Activated naive CD8-positive, alpha-beta T cell treated with anti-CD3 and anti-CD28 coated beads for 36 hours (primary cell): ENCODE measurements around the gene DNM3. TPM values are rescaled to one million over a fixed set of nuclear protein-coding genes. Genes with fewer than 3 reads are reported as not detected.
"Not testable (repeated sequence)": the region's sequence is repeated elsewhere in the genome, so short reads cannot be mapped to it uniquely, and the experiment has no call there.

Experiments used
- DNase-seq: peaks from one replicate; pipeline ENCODE4 v3.0.0; 2021
- H3K27ac Mint-ChIP-seq: one replicate; pipeline ENCODE4 v1.8.0; 2022; ENCODE audit warnings: mild to moderate bottlenecking, moderate library complexity, mixed read lengths
- H3K27me3 Mint-ChIP-seq: one replicate; pipeline ENCODE4 v1.8.0; 2022; ENCODE audit warnings: mild to moderate bottlenecking, mixed read lengths
- H3K36me3 Mint-ChIP-seq: one replicate; pipeline ENCODE4 v1.8.0; 2021; ENCODE audit warnings: mild to moderate bottlenecking, mixed read lengths
- H3K4me1 Mint-ChIP-seq: one replicate; pipeline ENCODE4 v1.8.0; 2021; ENCODE audit warnings: mixed read lengths
- H3K4me3 Mint-ChIP-seq: one replicate; pipeline ENCODE4 v1.8.0; 2022; ENCODE audit warnings: mild to moderate bottlenecking, moderate library complexity, mixed read lengths
- H3K9me3 Mint-ChIP-seq: one replicate; pipeline ENCODE4 v1.8.0; 2022; ENCODE audit warnings: mixed read lengths
- total RNA-seq, 2 experiments: library from RNA; stranded (reverse); gene quantifications; one replicate each; pipeline ENCODE4 v1.2.3, GENCODE V29; 2021

Gene DNM3
- total RNA-seq, 2 experiments from 2014 or later: 0.34 to 0.35 TPM

- H3K27ac Mint-ChIP-seq: no peak overlapping the region
- H3K4me1 Mint-ChIP-seq: peaks cover 52% of the 10 kb centered on the region
- H3K27me3 Mint-ChIP-seq: no peaks in the 10 kb centered on the region
- no peak for DNase-seq
- peaks cover 10% of the 10 kb centered on the region for H3K9me3 Mint-ChIP-seq
- H3K36me3 Mint-ChIP-seq: peaks cover 7% of the 10 kb centered on the region
- no peak overlapping the region for H3K4me3 Mint-ChIP-seq
Observed at GRCh38 chr1:172352435-172352834, 511.1 kb downstream of the DNM3 start.

- Mint-ChIP-seq H3K27ac (no peak overlapping the region), H3K9me3 (peaks cover 2% of the 10 kb centered on the region), H3K4me1 (peaks cover 71% of the 10 kb centered on the region), H3K36me3 (no peaks in the 10 kb centered on the region), H3K4me3 (no peak overlapping the region), H3K27me3 (no peaks in the 10 kb centered on the region)
- no peak for DNase-seq
Observed at GRCh38 chr1:172354291-172355274, 513.3 kb downstream of the DNM3 start.

GRCh38 chr1:172356620-172357019 lies 515.3 kb downstream of the DNM3 start:
- Mint-ChIP-seq H3K4me3 (no peak overlapping the region), H3K4me1 (peaks cover 73% of the 10 kb centered on the region), H3K27ac (peak overlapping the region; percentile 51), H3K27me3 (no peaks in the 10 kb centered on the region), H3K36me3 (no peaks in the 10 kb centered on the region), H3K9me3 (peaks cover 2% of the 10 kb centered on the region)
- no peak for DNase-seq

- H3K4me1 Mint-ChIP-seq: peaks cover 63% of the 10 kb centered on the region
- H3K4me3 Mint-ChIP-seq: peak overlapping the region; percentile 57
- H3K27ac Mint-ChIP-seq: peak overlapping the region; percentile 90
- DNase-seq: no peak
- peaks cover 1% of the 10 kb centered on the region for H3K9me3 Mint-ChIP-seq
- no peaks in the 10 kb centered on the region for H3K27me3 Mint-ChIP-seq
- H3K36me3 Mint-ChIP-seq: no peaks in the 10 kb centered on the region
Observed at GRCh38 chr1:172357753-172358385, 516.6 kb downstream of the DNM3 start.

- peaks cover 51% of the 10 kb centered on the region for H3K4me1 Mint-ChIP-seq
- H3K27ac Mint-ChIP-seq: peak overlapping the region; percentile 90
- DNase-seq: no peak
- no peaks in the 10 kb centered on the region for H3K36me3 Mint-ChIP-seq
- H3K4me3 Mint-ChIP-seq: peak overlapping the region; percentile 6
- H3K9me3 Mint-ChIP-seq: no peaks in the 10 kb centered on the region
- H3K27me3 Mint-ChIP-seq: no peaks in the 10 kb centered on the region
Observed at GRCh38 chr1:172359491-172359999, 518.2 kb downstream of the DNM3 start.

GRCh38 chr1:172360511-172360910 lies 519.2 kb downstream of the DNM3 start:
- Mint-ChIP-seq H3K27ac (no peak overlapping the region), H3K27me3 (no peaks in the 10 kb centered on the region), H3K9me3 (no peaks in the 10 kb centered on the region), H3K4me3 (no peak overlapping the region), H3K36me3 (no peaks in the 10 kb centered on the region), H3K4me1 (peaks cover 46% of the 10 kb centered on the region)
- no peak for DNase-seq

GRCh38 chr1:172360985-172361384 lies 519.7 kb downstream of the DNM3 start:
- peaks cover 41% of the 10 kb centered on the region for H3K4me1 Mint-ChIP-seq
- no peaks in the 10 kb centered on the region for H3K9me3 Mint-ChIP-seq
- H3K4me3 Mint-ChIP-seq: no peak overlapping the region
- H3K27ac Mint-ChIP-seq: no peak overlapping the region
- no peaks in the 10 kb centered on the region for H3K36me3 Mint-ChIP-seq
- DNase-seq: no peak
- H3K27me3 Mint-ChIP-seq: no peaks in the 10 kb centered on the region

- Mint-ChIP-seq H3K4me1 (peaks cover 16% of the 10 kb centered on the region), H3K36me3 (peaks cover 9% of the 10 kb centered on the region), H3K27ac (no peak overlapping the region), H3K4me3 (no peak overlapping the region), H3K27me3 (no peaks in the 10 kb centered on the region), H3K9me3 (peaks cover 17% of the 10 kb centered on the region)
- no peak for DNase-seq
Observed at GRCh38 chr1:172363852-172364251, 522.6 kb downstream of the DNM3 start.

- not testable (repeated sequence) for H3K4me3 Mint-ChIP-seq, H3K27ac Mint-ChIP-seq, H3K27me3 Mint-ChIP-seq, DNase-seq
- Mint-ChIP-seq H3K36me3 (peaks cover 12% of the 10 kb centered on the region), H3K4me1 (peaks cover 19% of the 10 kb centered on the region), H3K9me3 (peaks cover 20% of the 10 kb centered on the region)
Observed at GRCh38 chr1:172371646-172372045, 530.3 kb downstream of the DNM3 start.

GRCh38 chr1:172373864-172374263 lies 532.6 kb downstream of the DNM3 start:
- no peak overlapping the region for H3K4me3 Mint-ChIP-seq
- H3K36me3 Mint-ChIP-seq: peaks cover 4% of the 10 kb centered on the region
- H3K27me3 Mint-ChIP-seq: no peaks in the 10 kb centered on the region
- no peak overlapping the region for H3K27ac Mint-ChIP-seq
- DNase-seq: no peak
- H3K9me3 Mint-ChIP-seq: peaks cover 5% of the 10 kb centered on the region
- peaks cover 20% of the 10 kb centered on the region for H3K4me1 Mint-ChIP-seq

GRCh38 chr1:172375211-172375631 lies 533.9 kb downstream of the DNM3 start:
- no peak overlapping the region for H3K27ac Mint-ChIP-seq
- H3K4me3 Mint-ChIP-seq: no peak overlapping the region
- H3K4me1 Mint-ChIP-seq: peaks cover 26% of the 10 kb centered on the region
- no peaks in the 10 kb centered on the region for H3K9me3 Mint-ChIP-seq
- no peaks in the 10 kb centered on the region for H3K27me3 Mint-ChIP-seq
- no peak for DNase-seq
- H3K36me3 Mint-ChIP-seq: no peaks in the 10 kb centered on the region

- H3K27me3 Mint-ChIP-seq: no peaks in the 10 kb centered on the region
- no peaks in the 10 kb centered on the region for H3K36me3 Mint-ChIP-seq
- peaks cover 36% of the 10 kb centered on the region for H3K4me1 Mint-ChIP-seq
- DNase-seq: no peak
- no peak overlapping the region for H3K27ac Mint-ChIP-seq
- no peak overlapping the region for H3K4me3 Mint-ChIP-seq
- no peaks in the 10 kb centered on the region for H3K9me3 Mint-ChIP-seq
Observed at GRCh38 chr1:172376431-172376830, 535.1 kb downstream of the DNM3 start.

GRCh38 chr1:172377565-172377964 lies 536.3 kb downstream of the DNM3 start:
- Mint-ChIP-seq H3K4me1 (peaks cover 47% of the 10 kb centered on the region), H3K9me3 (no peaks in the 10 kb centered on the region), H3K4me3 (no peak overlapping the region), H3K27ac (no peak overlapping the region), H3K27me3 (no peaks in the 10 kb centered on the region), H3K36me3 (no peaks in the 10 kb centered on the region)
- no peak for DNase-seq

- Mint-ChIP-seq H3K27me3 (no peaks in the 10 kb centered on the region), H3K4me1 (peaks cover 50% of the 10 kb centered on the region), H3K27ac (no peak overlapping the region), H3K9me3 (no peaks in the 10 kb centered on the region), H3K4me3 (no peak overlapping the region), H3K36me3 (no peaks in the 10 kb centered on the region)
- no peak for DNase-seq
Observed at GRCh38 chr1:172378109-172378760, 536.9 kb downstream of the DNM3 start.
